Tongue (tissue), 2 donors: ENCODE data around the gene SARS1. TPM values are rescaled to one million over a fixed set of nuclear protein-coding genes. Genes with fewer than 3 reads are reported as not detected.

ENCODE experiments used
- DNase-seq: peaks from one replicate; pipeline ENCODE4 v3.0.0-alpha.2; 2015
- total RNA-seq: library from RNA; depleted of rRNA; stranded (reverse); fragments of >200 nt; gene quantifications from one replicate; pipeline ENCODE4 v1.2.3, GENCODE V29; 2014

Gene SARS1
- total RNA-seq, 1 donor from 2014 or later = 99.2 TPM

DNA sequence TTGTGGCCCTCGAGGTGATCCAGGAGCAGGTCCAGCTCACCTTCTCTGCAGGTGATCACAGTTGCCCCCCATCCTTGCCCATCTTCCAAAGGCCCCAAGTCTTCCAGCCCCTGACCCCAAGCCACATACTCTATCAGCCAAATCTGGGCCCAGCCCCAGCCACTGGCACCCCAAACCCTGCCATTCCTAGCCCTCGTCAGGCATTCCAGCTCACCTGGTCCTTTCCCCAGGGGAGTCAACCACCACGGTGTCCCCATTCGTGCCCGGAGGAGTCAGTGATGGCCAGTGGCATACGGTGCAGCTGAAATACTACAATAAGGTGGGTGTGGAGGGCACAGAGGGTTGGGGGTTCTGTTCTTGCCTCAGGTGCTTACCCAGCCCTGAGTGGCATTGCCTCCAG, 47.9 kb downstream of the SARS1 start:
- DNase-seq = no peak

GRCh38 chr1:109262231-109263055, 48.7 kb downstream of the SARS1 start:
- DNase-seq = no peak

DNA sequence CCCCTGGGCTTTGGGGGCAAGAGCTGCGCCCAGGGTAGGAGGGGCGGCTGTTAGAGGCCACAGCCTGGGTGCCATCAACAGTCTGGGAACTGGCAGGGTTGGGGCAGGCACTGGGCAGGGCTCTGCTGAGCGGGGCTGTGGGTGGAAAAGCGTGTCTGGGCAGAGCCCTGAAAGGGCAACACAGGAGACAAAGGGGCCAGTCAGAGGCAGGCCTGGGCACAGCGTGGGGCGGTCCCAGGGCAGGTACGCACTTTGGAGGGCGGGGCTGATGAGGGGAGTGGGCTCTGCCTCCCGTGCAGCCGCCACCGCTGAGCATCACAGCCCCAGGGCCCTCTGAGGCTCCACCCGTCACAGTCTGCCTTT, 49.5 kb downstream of the SARS1 start:
- peak; percentile 68 for DNase-seq

- DNase-seq = peak; percentile 79
Measured at GRCh38 chr1:109263597-109264378, 50.1 kb downstream of the SARS1 start.

DNA sequence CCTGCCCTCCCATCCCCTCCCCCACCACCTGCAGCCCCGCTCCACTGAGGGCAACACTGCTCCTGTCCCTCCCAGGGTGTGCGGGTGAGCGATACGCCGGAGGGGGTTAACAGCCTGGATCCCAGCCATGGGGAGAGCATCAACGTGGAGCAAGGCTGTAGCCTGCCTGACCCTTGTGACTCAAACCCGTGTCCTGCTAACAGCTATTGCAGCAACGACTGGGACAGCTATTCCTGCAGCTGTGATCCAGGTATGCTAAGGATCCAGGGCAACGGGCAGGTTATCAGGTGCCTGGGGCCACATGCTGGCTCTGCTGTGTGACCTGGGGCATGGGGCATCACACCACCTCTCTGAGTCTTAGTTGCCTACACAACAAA, 50.6 kb downstream of the SARS1 start:
- DNase-seq = no peak

DNA sequence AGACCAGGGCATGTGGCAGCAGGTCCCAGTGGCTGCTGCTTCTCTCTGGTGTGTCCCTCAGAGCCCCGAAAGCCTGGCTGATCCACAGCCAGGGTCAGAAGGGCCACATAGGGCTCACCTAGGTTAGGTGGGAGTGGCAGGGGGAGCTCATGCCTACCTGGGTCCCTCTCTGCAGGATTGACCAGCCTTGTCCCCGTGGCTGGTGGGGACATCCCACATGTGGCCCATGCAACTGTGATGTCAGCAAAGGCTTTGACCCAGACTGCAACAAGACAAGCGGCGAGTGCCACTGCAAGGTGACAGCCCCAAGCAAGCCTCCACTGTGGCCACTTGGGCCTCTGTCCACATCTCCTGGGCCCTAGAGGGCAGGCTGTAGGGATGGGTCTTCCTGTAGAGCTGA, 51.3 kb downstream of the SARS1 start:
- no peak for DNase-seq

DNA sequence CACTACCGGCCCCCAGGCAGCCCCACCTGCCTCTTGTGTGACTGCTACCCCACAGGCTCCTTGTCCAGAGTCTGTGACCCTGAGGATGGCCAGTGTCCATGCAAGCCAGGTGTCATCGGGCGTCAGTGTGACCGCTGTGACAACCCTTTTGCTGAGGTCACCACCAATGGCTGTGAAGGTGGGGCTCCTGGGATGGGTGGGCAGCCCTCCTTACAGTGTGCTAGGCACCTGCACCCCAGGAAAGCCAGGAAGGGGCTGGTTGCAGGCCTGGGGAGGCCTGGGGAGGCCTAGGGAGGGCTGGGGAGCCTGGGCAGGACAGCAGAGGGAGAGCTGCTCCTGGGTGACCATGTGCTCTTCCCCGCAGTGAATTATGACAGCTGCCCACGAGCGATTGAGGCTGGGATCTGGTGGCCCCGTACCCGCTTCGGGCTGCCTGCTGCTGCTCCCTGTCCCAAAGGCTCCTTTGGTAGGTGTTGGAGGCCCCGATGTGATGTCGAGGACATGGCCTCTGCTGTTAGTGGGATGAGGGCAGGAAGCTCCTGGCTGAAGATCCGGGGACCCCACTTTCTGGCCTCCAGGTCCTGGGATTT, 52.1 kb downstream of the SARS1 start:
- no peak for DNase-seq

GRCh38 chr1:109266965-109267364, 53.2 kb downstream of the SARS1 start:
- DNase-seq = no peak

- DNase-seq = no peak
Measured at GRCh38 chr1:109267743-109268300, 54.1 kb downstream of the SARS1 start.

GRCh38 chr1:109268431-109269211, 54.9 kb downstream of the SARS1 start:
- DNase-seq = no peak

DNA sequence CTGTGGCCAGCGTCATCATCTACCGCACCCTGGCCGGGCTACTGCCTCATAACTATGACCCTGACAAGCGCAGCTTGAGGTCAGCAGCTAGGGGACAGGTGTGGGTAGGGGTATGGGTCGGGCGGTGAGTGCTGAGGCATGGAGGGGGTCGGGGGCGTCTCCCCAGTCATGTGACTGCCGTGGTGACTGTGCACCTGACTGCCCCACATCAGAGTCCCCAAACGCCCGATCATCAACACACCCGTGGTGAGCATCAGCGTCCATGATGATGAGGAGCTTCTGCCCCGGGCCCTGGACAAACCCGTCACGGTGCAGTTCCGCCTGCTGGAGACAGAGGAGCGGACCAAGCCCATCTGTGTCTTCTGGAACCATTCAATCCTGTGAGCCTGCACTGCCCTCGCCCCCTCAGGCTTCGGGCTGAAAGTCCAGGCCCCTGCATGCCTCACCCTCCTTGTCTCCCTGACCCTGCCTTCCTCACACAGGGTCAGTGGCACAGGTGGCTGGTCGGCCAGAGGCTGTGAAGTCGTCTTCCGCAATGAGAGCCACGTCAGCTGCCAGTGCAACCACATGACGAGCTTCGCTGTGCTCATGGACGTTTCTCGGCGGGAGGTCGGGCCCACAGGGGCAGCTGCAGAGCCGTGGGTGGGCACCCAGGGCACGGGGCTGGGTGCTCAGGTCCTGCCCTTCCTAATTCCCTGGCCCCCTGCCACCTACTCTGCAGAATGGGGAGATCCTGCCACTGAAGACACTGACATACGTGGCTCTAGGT, 55.7 kb downstream of the SARS1 start:
- DNase-seq = no peak

GRCh38 chr1:109269981-109270622, 56.4 kb downstream of the SARS1 start:
- no peak for DNase-seq

DNA sequence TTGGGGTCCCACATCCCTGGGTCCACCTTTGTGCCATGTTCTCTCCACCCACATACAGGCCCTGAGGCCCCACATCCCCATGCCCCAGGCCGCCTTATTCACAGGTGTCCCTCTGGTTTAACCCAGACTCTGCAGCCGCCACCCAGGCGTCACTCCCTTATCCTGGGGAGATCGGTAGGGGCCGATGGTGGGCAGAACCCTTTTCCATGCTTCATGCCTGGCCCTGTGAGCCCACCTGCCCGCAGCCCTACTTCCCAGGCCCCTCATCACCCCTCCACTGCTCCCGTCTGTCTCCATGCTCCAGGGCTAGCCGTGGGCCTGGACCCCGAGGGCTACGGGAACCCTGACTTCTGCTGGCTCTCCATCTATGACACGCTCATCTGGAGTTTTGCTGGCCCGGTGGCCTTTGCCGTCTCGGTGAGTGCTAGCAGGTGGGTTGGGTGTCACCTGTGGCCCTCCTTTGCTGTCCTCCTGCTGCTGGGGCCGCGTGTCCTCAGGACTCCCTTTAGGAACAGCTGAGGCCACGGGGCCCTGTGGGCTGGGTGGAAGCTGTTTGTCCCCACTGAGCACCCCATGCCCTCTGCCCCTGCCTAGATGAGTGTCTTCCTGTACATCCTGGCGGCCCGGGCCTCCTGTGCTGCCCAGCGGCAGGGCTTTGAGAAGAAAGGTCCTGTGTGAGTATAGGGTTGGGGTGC, 57.1 kb downstream of the SARS1 start:
- no peak for DNase-seq

- no peak for DNase-seq
Measured at GRCh38 chr1:109271458-109271857, 57.7 kb downstream of the SARS1 start.

- DNase-seq = peak; percentile 46
Measured at GRCh38 chr1:109272021-109272799, 58.5 kb downstream of the SARS1 start.

GRCh38 chr1:109272831-109273547, 59.3 kb downstream of the SARS1 start:
- no peak for DNase-seq

DNA sequence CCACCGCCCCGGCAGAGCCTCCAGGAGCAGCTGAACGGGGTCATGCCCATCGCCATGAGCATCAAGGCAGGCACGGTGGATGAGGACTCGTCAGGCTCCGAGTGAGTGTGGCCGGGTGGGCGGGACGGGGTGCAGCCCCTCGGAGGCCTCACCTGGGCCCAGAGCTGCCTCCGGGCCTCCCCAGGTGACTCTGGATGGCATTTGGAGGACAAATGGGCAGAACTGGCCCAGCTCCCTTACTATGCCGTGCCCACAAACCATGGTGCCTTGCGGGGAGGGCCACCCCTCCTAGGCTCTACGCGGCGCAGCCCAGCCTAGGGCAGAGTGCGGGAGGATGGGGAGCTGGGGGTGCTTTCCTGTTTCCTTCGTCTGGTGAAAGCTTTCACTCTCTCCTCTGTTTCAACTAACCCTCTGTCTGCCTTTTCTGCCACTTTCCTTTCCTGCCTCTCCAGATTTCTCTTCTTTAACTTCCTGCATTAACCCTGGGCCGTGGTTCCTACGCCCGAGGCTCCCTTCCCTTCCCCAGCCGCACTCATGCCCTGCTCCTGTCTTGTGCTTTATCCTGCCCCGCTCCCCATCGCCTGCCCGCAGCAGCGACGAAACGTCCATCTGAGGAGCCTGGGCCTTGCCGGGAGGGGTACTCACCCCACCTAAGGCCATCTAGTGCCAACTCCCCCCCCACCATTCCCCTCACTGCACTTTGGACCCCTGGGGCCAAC, 60.0 kb downstream of the SARS1 start:
- DNase-seq = no peak
